B cell (primary cell): ENCODE results near the gene HERC2. TPM values are rescaled to one million over a fixed set of nuclear protein-coding genes. Genes with fewer than 3 reads are reported as not detected.

Experiments
- ATAC-seq: fragments of 200-7000 bp; cut with Tn5 transposase; one replicate; pipeline ENCODE4 v1.10.0; 2021; ENCODE audit warnings: low read depth, mild to moderate bottlenecking, moderate number of reproducible peaks, moderate library complexity
- CTCF ChIA-PET: fragments of 350-600 bp; sonication (Branson Sonifier 250); formaldehyde crosslinking; loops from one replicate; lab custom pipeline; 2021; ENCODE audit warnings: antibody characterized with exemption, inconsistent platforms; lab: Charles Lee
- POLR2A ChIA-PET: fragments of 350-600 bp; sonication (Branson Sonifier 250); formaldehyde crosslinking; loops from one replicate; lab custom pipeline; 2021; ENCODE audit warnings: antibody characterized with exemption; lab: Charles Lee
- DNase-seq: peaks from one replicate; pipeline ENCODE4 v3.0.0; 2013
- H2AFZ ChIP-seq: 2 replicates; pipeline ENCODE4 v1.6.1; 2012; ENCODE audit warnings: mild to moderate bottlenecking, low read depth, low read length; ENCODE audit not compliant: insufficient read depth, poor library complexity, severe bottlenecking
- H3K27ac ChIP-seq, 2 donors: 1 replicate in 1 of 2; 2 replicates in 1 of 2; pipeline ENCODE4 v1.5.1; 2012 to 2013; ENCODE audit warnings: low read length in 2 of 2, mild to moderate bottlenecking in 2 of 2, moderate library complexity in 1 of 2
- H3K27me3 ChIP-seq, 4 experiments: fragments of 200-600 bp in 1 of 4; sonication (generic) in 1 of 4; replicated peaks in 1 of 4; 1 replicate in 2 of 4; 2 replicates in 2 of 4; pipeline versions ENCODE4 v1.6.1 to v1.7.0; 2013 to 2016; ENCODE audit warnings: low read length in 3 of 4, mild to moderate bottlenecking in 2 of 4, mixed read lengths in 1 of 4, moderate library complexity in 1 of 4; ENCODE audit not compliant: insufficient read depth in 4 of 4, control insufficient read depth in 3 of 4; ENCODE audit errors: control extremely low read depth in 1 of 4
- H3K36me3 ChIP-seq, 2 experiments: replicated peaks in 1 of 2; 1 replicate in 1 of 2; 2 replicates in 1 of 2; pipeline versions ENCODE4 v1.6.1 to v1.7.1; 2013; ENCODE audit warnings: low read length in 1 of 2; ENCODE audit not compliant: insufficient read depth in 2 of 2, control insufficient read depth in 1 of 2; ENCODE audit errors: control extremely low read depth in 1 of 2, extremely low read depth in 1 of 2
- H3K4me1 ChIP-seq, 2 donors: fragments of 200-600 bp in 1 of 2; sonication (generic) in 1 of 2; 1 replicate in 1 of 2; 2 replicates in 1 of 2; pipeline versions ENCODE4 v1.5.1 to v1.6.1; 2013 to 2017; ENCODE audit warnings: low read length in 2 of 2; ENCODE audit not compliant: control insufficient read depth in 2 of 2, insufficient read depth in 2 of 2
- H3K4me2 ChIP-seq: replicated peaks from 2 replicates; pipeline ENCODE3; 2012; ENCODE audit warnings: mild to moderate bottlenecking, low read depth, low read length; ENCODE audit not compliant: poor library complexity, severe bottlenecking
- H3K4me3 ChIP-seq, 5 experiments: fragments of 200-600 bp in 1 of 5; sonication (generic) in 1 of 5; 1 replicate in 3 of 5; 2 replicates in 2 of 5; pipeline versions ENCODE4 v1.5.1 to v1.7.0; 2011 to 2016; ENCODE audit warnings: low read length in 4 of 5, mild to moderate bottlenecking in 4 of 5, low read depth in 2 of 5, control low read depth in 1 of 5, moderate library complexity in 1 of 5; ENCODE audit not compliant: insufficient read depth in 1 of 5; ENCODE audit errors: control extremely low read depth in 1 of 5, extremely low read depth in 1 of 5
- H3K79me2 ChIP-seq: fragments of 200-600 bp; sonication (generic); one replicate; pipeline ENCODE4 v1.6.0; 2016; ENCODE audit warnings: low read length; ENCODE audit not compliant: control insufficient read depth, insufficient read depth
- H3K9ac ChIP-seq: fragments of 200-600 bp; sonication (generic); 2 replicates; pipeline ENCODE4 v1.6.1; 2017; ENCODE audit warnings: mild to moderate bottlenecking, low read length, moderate library complexity
- H3K9me3 ChIP-seq, 3 donors: one replicate each; pipeline versions ENCODE4 v1.6.1 to v1.7.1; 2013; ENCODE audit warnings: low read length in 2 of 3; ENCODE audit not compliant: control insufficient read depth in 2 of 3, insufficient read depth in 1 of 3; ENCODE audit errors: control extremely low read depth in 1 of 3
- H4K20me1 ChIP-seq: 2 replicates; pipeline ENCODE4 v1.6.0; 2012; ENCODE audit warnings: mild to moderate bottlenecking, low read length; ENCODE audit not compliant: insufficient read depth, control insufficient read depth, poor library complexity, severe bottlenecking
- H3K27ac Mint-ChIP-seq: one replicate; pipeline ENCODE4 v1.8.0; 2021; ENCODE audit warnings: mixed read lengths
- H3K27me3 Mint-ChIP-seq: one replicate; pipeline ENCODE4 v1.8.0; 2021; ENCODE audit warnings: mixed read lengths
- H3K4me1 Mint-ChIP-seq: one replicate; pipeline ENCODE4 v1.8.0; 2021; ENCODE audit warnings: mixed read lengths
- H3K4me3 Mint-ChIP-seq: one replicate; pipeline ENCODE4 v1.8.0; 2021; ENCODE audit warnings: mixed read lengths
- H3K9me3 Mint-ChIP-seq: one replicate; pipeline ENCODE4 v1.8.0; 2022; ENCODE audit warnings: mixed read lengths; ENCODE audit not compliant: insufficient read depth
- EZH2 ChIP-seq: IDR thresholded peaks from 2 replicates; pipeline ENCODE4 v1.6.1; 2012; ENCODE audit warnings: borderline replicate concordance, low read depth, mild to moderate bottlenecking, moderate library complexity, low read length; ENCODE audit not compliant: insufficient read depth, poor library complexity, severe bottlenecking
- WGBS: methylation state at CpG from one replicate; pipeline ENCODE4 v1.1.5; 2013; ENCODE audit warnings: missing lambda C conversion rate; ENCODE audit not compliant: insufficient coverage; 5-methylcytosine and 5-hydroxymethylcytosine counted together
- intact Hi-C: fragments of 100-400 bp; cut with micrococcal nuclease; formaldehyde crosslinking; loops from one replicate; pipeline ENCODE4 v1.10.0; 2022
- polyA plus RNA-seq: library from polyadenylated mRNA; depleted of rRNA; stranded (reverse); fragments of >200 nt; gene quantifications from 2 replicates; pipeline ENCODE4 v1.2.3, GENCODE V29; 2012
- total RNA-seq, 2 donors: library from RNA; stranded (reverse); fragments of 120-200 nt in 1 of 2; gene quantifications; 1 replicate in 1 of 2; 2 replicates in 1 of 2; pipeline versions ENCODE4 v1.2.3 to v1.2.4, GENCODE V29; 2013 to 2022
- TF ChIP-seq, protein P1 (sequence below): fragments of 200-600 bp; IDR thresholded peaks from one replicate; pipeline ENCODE4 v1.8.0; 2022; ENCODE audit warnings: antibody characterized with exemption, mild to moderate bottlenecking

The HERC2 gene
- total and polyA plus RNA-seq, 2 donors (not counting 1 experiment from before 2014, with no cell fraction given) = 31.0 to 52.7 TPM

DNA sequence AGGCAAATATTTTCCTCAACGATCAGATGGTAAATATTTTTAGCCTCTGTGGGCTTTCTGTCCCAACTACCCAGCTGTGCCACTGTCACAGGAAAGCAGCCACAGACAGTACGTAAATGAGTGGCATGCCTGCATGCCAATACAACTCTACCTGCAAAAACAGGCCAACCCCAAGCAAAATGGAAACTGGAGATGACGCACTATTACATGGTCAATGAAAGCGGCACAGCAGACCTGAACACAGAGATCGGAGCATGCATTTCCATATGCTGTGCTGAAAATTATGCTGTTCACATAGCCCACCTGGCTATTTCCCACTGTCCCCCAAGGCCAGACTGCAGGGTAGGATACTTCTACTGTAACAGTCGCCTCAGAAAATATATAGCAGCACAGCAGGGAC lies 57.8 kb downstream of the HERC2 start:
- no peaks in the 10 kb centered on the region for H3K79me2 ChIP-seq
- no peak overlapping the region for H3K9ac ChIP-seq
- H4K20me1 ChIP-seq = no peaks in the 10 kb centered on the region
- no peaks in the 10 kb centered on the region for H3K27me3 Mint-ChIP-seq
- H3K36me3 ChIP-seq = peaks cover 3 to 58% of the 10 kb centered on the region in 2 experiments
- peaks cover 19% of the 10 kb centered on the region for H3K4me1 Mint-ChIP-seq
- ChIA-PET POLR2A (no interaction called here), CTCF (no interaction called here)
- no peak overlapping the region for H3K4me3 ChIP-seq
- no peak overlapping the region for H3K4me2 ChIP-seq
- peak overlapping the region; percentile 23 for H3K27ac Mint-ChIP-seq
- intact Hi-C loops = no loop called here
- no peaks in the 10 kb centered on the region for H3K27me3 ChIP-seq
- DNase-seq (no peak), ATAC-seq (no peak)
- peaks cover 0 to 6% (median 0%) of the 10 kb centered on the region in 3 donors for H3K9me3 ChIP-seq
- TF ChIP-seq, protein P1, sequence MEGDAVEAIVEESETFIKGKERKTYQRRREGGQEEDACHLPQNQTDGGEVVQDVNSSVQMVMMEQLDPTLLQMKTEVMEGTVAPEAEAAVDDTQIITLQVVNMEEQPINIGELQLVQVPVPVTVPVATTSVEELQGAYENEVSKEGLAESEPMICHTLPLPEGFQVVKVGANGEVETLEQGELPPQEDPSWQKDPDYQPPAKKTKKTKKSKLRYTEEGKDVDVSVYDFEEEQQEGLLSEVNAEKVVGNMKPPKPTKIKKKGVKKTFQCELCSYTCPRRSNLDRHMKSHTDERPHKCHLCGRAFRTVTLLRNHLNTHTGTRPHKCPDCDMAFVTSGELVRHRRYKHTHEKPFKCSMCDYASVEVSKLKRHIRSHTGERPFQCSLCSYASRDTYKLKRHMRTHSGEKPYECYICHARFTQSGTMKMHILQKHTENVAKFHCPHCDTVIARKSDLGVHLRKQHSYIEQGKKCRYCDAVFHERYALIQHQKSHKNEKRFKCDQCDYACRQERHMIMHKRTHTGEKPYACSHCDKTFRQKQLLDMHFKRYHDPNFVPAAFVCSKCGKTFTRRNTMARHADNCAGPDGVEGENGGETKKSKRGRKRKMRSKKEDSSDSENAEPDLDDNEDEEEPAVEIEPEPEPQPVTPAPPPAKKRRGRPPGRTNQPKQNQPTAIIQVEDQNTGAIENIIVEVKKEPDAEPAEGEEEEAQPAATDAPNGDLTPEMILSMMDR = no peak
- no peak for TF ChIP-seq EZH2
- no peaks in the 10 kb centered on the region for H3K9me3 Mint-ChIP-seq
- WGBS = 79% methylated on average over 6 of the region's 6 CpGs
- H2AFZ ChIP-seq = no peak overlapping the region
- H3K4me1 ChIP-seq = peaks cover 8 to 16% of the 10 kb centered on the region in 2 donors
- H3K4me3 Mint-ChIP-seq = peak overlapping the region; percentile 35
- no peak overlapping the region for H3K27ac ChIP-seq

DNA sequence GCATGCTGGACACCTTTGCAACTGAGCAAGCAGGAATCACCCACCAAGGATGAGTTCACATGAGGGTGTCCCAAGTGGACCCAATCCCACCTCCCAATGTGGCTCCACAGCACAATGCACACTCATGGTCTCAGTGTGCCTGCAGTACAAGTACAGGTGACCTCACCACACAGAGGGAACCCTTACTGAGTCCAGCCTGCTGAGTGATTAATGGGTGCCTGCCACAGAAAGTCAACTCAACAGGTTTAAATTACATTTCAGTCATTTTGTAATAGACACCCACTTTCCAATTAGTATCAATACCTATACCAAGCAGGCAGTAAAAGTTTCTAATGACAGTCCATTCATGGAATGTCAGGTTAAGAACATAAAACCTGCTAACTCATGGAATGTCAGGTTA lies 59.5 kb downstream of the HERC2 start:
- Mint-ChIP-seq H3K27ac (no peak overlapping the region), H3K27me3 (no peaks in the 10 kb centered on the region), H3K4me3 (no peak overlapping the region), H3K9me3 (no peaks in the 10 kb centered on the region), H3K4me1 (peaks cover 19% of the 10 kb centered on the region)
- H3K9me3 ChIP-seq = peaks cover 0 to 6% (median 0%) of the 10 kb centered on the region in 3 donors
- no peaks in the 10 kb centered on the region for H4K20me1 ChIP-seq
- intact Hi-C loops = no loop called here
- no peak overlapping the region for H3K9ac ChIP-seq
- no peak overlapping the region for H3K27ac ChIP-seq
- DNase-seq = no peak
- H3K4me1 ChIP-seq = peaks cover 8 to 16% of the 10 kb centered on the region in 2 donors
- ChIA-PET POLR2A (no interaction called here), CTCF (no interaction called here)
- no peaks in the 10 kb centered on the region for H3K27me3 ChIP-seq
- no peak overlapping the region for H2AFZ ChIP-seq
- ATAC-seq = no peak
- H3K4me3 ChIP-seq = no peak overlapping the region
- H3K4me2 ChIP-seq = no peak overlapping the region
- H3K36me3 ChIP-seq = peaks cover 2 to 43% of the 10 kb centered on the region in 2 experiments
- peaks cover 2% of the 10 kb centered on the region for H3K79me2 ChIP-seq
- TF ChIP-seq, protein P1 = no peak
- TF ChIP-seq EZH2 = no peak
